ENCODE measurements around the gene MAPK10.

The MAPK10 gene

GRCh38 chr4:86398187-86398586, 38.3 kb upstream of the MAPK10 start:
- Histone ChIP-seq H4K8ac (ENCODE audit: low read depth, low read length) (no peak overlapping the region), H2BK12ac (ENCODE audit: low read length) (no peak overlapping the region), H3K4me1 (ENCODE audit: control insufficient read depth in 1 of 2, insufficient read depth in 2 of 2, low read length in 2 of 2) (no peaks in the 10 kb centered on the region), H3K36me3 (ENCODE audit: control insufficient read depth in 1 of 2, insufficient read depth in 2 of 2, low read length in 2 of 2) (no peaks in the 10 kb centered on the region), H3K4ac (ENCODE audit: low read depth, low read length) (no peak overlapping the region), H2BK5ac (ENCODE audit: low read depth, low read length, poor library complexity) (no peak overlapping the region), H4K12ac (ENCODE audit: low read depth, low read length) (no peak overlapping the region), H3K23ac (ENCODE audit: low read length) (no peak overlapping the region), H3K27me3 (ENCODE audit: insufficient read depth, low read length) (no peaks in the 10 kb centered on the region), H3K4me3 (ENCODE audit: low read depth, low read length) (no peak overlapping the region), H2AFZ (ENCODE audit: insufficient read depth, low read length, poor library complexity) (no peak overlapping the region), H3K79me2 (ENCODE audit: control insufficient read depth, insufficient read depth, low read length, poor library complexity) (no peaks in the 10 kb centered on the region), H3K14ac (ENCODE audit: low read length) (no peak overlapping the region), H3K9me3 (ENCODE audit: insufficient read depth, low read depth, low read length) (no peaks in the 10 kb centered on the region), H3K18ac (ENCODE audit: low read length) (no peak overlapping the region), H3K4me2 (ENCODE audit: low read length) (no peak overlapping the region), H2BK120ac (ENCODE audit: insufficient read depth, low read length, poor library complexity) (no peak overlapping the region), H3K9ac (ENCODE audit: low read length) (no peak overlapping the region), H3K79me1 (ENCODE audit: low read length) (no peaks in the 10 kb centered on the region), H2AK5ac (ENCODE audit: low read length) (no peak overlapping the region), H3K27ac (ENCODE audit: low read depth, low read length) (no peak overlapping the region), H4K91ac (ENCODE audit: low read depth, low read length) (no peak overlapping the region)
- DNase-seq, result no peak
- no CpG with 5 or more reads among the region's 1 CpG for WGBS (ENCODE audit: extremely low coverage, insufficient coverage, insufficient read length)

- no CpG with 5 or more reads among the region's 4 CpGs for WGBS (ENCODE audit: extremely low coverage, insufficient coverage, insufficient read length)
- Histone ChIP-seq H3K4me3 (ENCODE audit: low read depth, low read length) (no peak overlapping the region), H4K91ac (ENCODE audit: low read depth, low read length) (no peak overlapping the region), H3K79me2 (ENCODE audit: control insufficient read depth, insufficient read depth, low read length, poor library complexity) (no peaks in the 10 kb centered on the region), H3K9me3 (ENCODE audit: insufficient read depth, low read depth, low read length) (no peaks in the 10 kb centered on the region), H3K4me2 (ENCODE audit: low read length) (no peak overlapping the region), H2BK5ac (ENCODE audit: low read depth, low read length, poor library complexity) (no peak overlapping the region), H3K9ac (ENCODE audit: low read length) (no peak overlapping the region), H2BK12ac (ENCODE audit: low read length) (no peak overlapping the region), H3K27me3 (ENCODE audit: insufficient read depth, low read length) (no peaks in the 10 kb centered on the region), H3K14ac (ENCODE audit: low read length) (no peak overlapping the region), H3K79me1 (ENCODE audit: low read length) (no peaks in the 10 kb centered on the region), H3K36me3 (ENCODE audit: control insufficient read depth in 1 of 2, insufficient read depth in 2 of 2, low read length in 2 of 2) (no peaks in the 10 kb centered on the region), H3K4me1 (ENCODE audit: control insufficient read depth in 1 of 2, insufficient read depth in 2 of 2, low read length in 2 of 2) (no peaks in the 10 kb centered on the region), H2BK120ac (ENCODE audit: insufficient read depth, low read length, poor library complexity) (no peak overlapping the region), H2AK5ac (ENCODE audit: low read length) (no peak overlapping the region), H3K27ac (ENCODE audit: low read depth, low read length) (no peak overlapping the region), H3K4ac (ENCODE audit: low read depth, low read length) (no peak overlapping the region), H3K18ac (ENCODE audit: low read length) (no peak overlapping the region), H2AFZ (ENCODE audit: insufficient read depth, low read length, poor library complexity) (no peak overlapping the region), H3K23ac (ENCODE audit: low read length) (no peak overlapping the region), H4K12ac (ENCODE audit: low read depth, low read length) (no peak overlapping the region), H4K8ac (ENCODE audit: low read depth, low read length) (no peak overlapping the region)
- peak; percentile 33 to 59 for DNase-seq
Observed at GRCh38 chr4:86393749-86394148, 33.9 kb upstream of the MAPK10 start.

- no peak overlapping the region for H2AK5ac ChIP-seq (ENCODE audit: low read length)
- no peak overlapping the region for H3K27ac ChIP-seq (ENCODE audit: low read depth, low read length)
- no peaks in the 10 kb centered on the region for H3K9me3 ChIP-seq (ENCODE audit: insufficient read depth, low read depth, low read length)
- H3K27me3 ChIP-seq (ENCODE audit: insufficient read depth, low read length), result no peaks in the 10 kb centered on the region
- no peaks in the 10 kb centered on the region for H3K4me1 ChIP-seq (ENCODE audit: control insufficient read depth in 1 of 2, insufficient read depth in 2 of 2, low read length in 2 of 2)
- no peak overlapping the region for H2BK12ac ChIP-seq (ENCODE audit: low read length)
- no peak overlapping the region for H4K8ac ChIP-seq (ENCODE audit: low read depth, low read length)
- no peaks in the 10 kb centered on the region for H3K36me3 ChIP-seq (ENCODE audit: control insufficient read depth in 1 of 2, insufficient read depth in 2 of 2, low read length in 2 of 2)
- no peak overlapping the region for H2AFZ ChIP-seq (ENCODE audit: insufficient read depth, low read length, poor library complexity)
- no peak overlapping the region for H4K12ac ChIP-seq (ENCODE audit: low read depth, low read length)
- no peaks in the 10 kb centered on the region for H3K79me1 ChIP-seq (ENCODE audit: low read length)
- H3K23ac ChIP-seq (ENCODE audit: low read length), result no peak overlapping the region
- no peak overlapping the region for H3K9ac ChIP-seq (ENCODE audit: low read length)
- H3K18ac ChIP-seq (ENCODE audit: low read length), result no peak overlapping the region
- no peak overlapping the region for H3K4me2 ChIP-seq (ENCODE audit: low read length)
- no CpG with 5 or more reads among the region's 1 CpG for WGBS (ENCODE audit: extremely low coverage, insufficient coverage, insufficient read length)
- H4K91ac ChIP-seq (ENCODE audit: low read depth, low read length), result no peak overlapping the region
- no peaks in the 10 kb centered on the region for H3K79me2 ChIP-seq (ENCODE audit: control insufficient read depth, insufficient read depth, low read length, poor library complexity)
- H3K4me3 ChIP-seq (ENCODE audit: low read depth, low read length), result no peak overlapping the region
- H2BK120ac ChIP-seq (ENCODE audit: insufficient read depth, low read length, poor library complexity), result no peak overlapping the region
- H3K4ac ChIP-seq (ENCODE audit: low read depth, low read length), result no peak overlapping the region
- DNase-seq, result no peak
- H3K14ac ChIP-seq (ENCODE audit: low read length), result no peak overlapping the region
- no peak overlapping the region for H2BK5ac ChIP-seq (ENCODE audit: low read depth, low read length, poor library complexity)
Observed at GRCh38 chr4:86389664-86390063, 29.8 kb upstream of the MAPK10 start.

- Histone ChIP-seq H2BK5ac (ENCODE audit: low read depth, low read length, poor library complexity) (no peak overlapping the region), H4K12ac (ENCODE audit: low read depth, low read length) (no peak overlapping the region), H3K23ac (ENCODE audit: low read length) (no peak overlapping the region), H3K18ac (ENCODE audit: low read length) (no peak overlapping the region), H3K4me3 (ENCODE audit: low read depth, low read length) (no peak overlapping the region), H4K8ac (ENCODE audit: low read depth, low read length) (no peak overlapping the region), H3K9ac (ENCODE audit: low read length) (no peak overlapping the region), H2AFZ (ENCODE audit: insufficient read depth, low read length, poor library complexity) (no peak overlapping the region), H3K79me1 (ENCODE audit: low read length) (no peaks in the 10 kb centered on the region), H2BK12ac (ENCODE audit: low read length) (no peak overlapping the region), H3K4me2 (ENCODE audit: low read length) (no peak overlapping the region), H2AK5ac (ENCODE audit: low read length) (no peak overlapping the region), H3K79me2 (ENCODE audit: control insufficient read depth, insufficient read depth, low read length, poor library complexity) (no peaks in the 10 kb centered on the region), H2BK120ac (ENCODE audit: insufficient read depth, low read length, poor library complexity) (no peak overlapping the region), H4K91ac (ENCODE audit: low read depth, low read length) (no peak overlapping the region), H3K4me1 (ENCODE audit: control insufficient read depth in 1 of 2, insufficient read depth in 2 of 2, low read length in 2 of 2) (no peaks in the 10 kb centered on the region), H3K36me3 (ENCODE audit: control insufficient read depth in 1 of 2, insufficient read depth in 2 of 2, low read length in 2 of 2) (no peaks in the 10 kb centered on the region), H3K9me3 (ENCODE audit: insufficient read depth, low read depth, low read length) (no peaks in the 10 kb centered on the region), H3K4ac (ENCODE audit: low read depth, low read length) (no peak overlapping the region), H3K27me3 (ENCODE audit: insufficient read depth, low read length) (no peaks in the 10 kb centered on the region), H3K27ac (ENCODE audit: low read depth, low read length) (no peak overlapping the region), H3K14ac (ENCODE audit: low read length) (no peak overlapping the region)
- no peak for DNase-seq
- WGBS (ENCODE audit: extremely low coverage, insufficient coverage, insufficient read length), result no CpG with 5 or more reads among the region's 1 CpG
Observed at GRCh38 chr4:86388252-86388651, 28.4 kb upstream of the MAPK10 start.
